Lower lobe of right lung (tissue), 2 donors: ENCODE measurements around the gene STK32C. TPM values are rescaled to one million over a fixed set of nuclear protein-coding genes. Genes with fewer than 3 reads are reported as not detected.

Experiments used
- ATAC-seq, 2 donors: fragments of 200-7000 bp; cut with Tn5 transposase; one replicate each; pipeline ENCODE4 v1.9.1; 2020 to 2022; ENCODE audit warnings: mild to moderate bottlenecking in 2 of 2, moderate library complexity in 2 of 2
- DNase-seq: peaks from one replicate; pipeline ENCODE4 v3.0.0-alpha.2; 2020
- H3K27ac ChIP-seq: fragments of 200-600 bp; one replicate; pipeline ENCODE4 v1.8.0; 2022
- H3K27me3 ChIP-seq: fragments of 200-600 bp; one replicate; pipeline ENCODE4 v1.8.0; 2022; ENCODE audit warnings: low read depth
- H3K36me3 ChIP-seq: fragments of 200-600 bp; one replicate; pipeline ENCODE4 v1.8.0; 2022; ENCODE audit warnings: mild to moderate bottlenecking
- H3K4me1 ChIP-seq: fragments of 200-600 bp; one replicate; pipeline ENCODE4 v1.8.0; 2022
- H3K4me3 ChIP-seq: fragments of 200-600 bp; one replicate; pipeline ENCODE4 v1.8.0; 2022; ENCODE audit warnings: mild to moderate bottlenecking
- H3K9me3 ChIP-seq: fragments of 200-600 bp; one replicate; pipeline ENCODE4 v1.8.0; 2022
- CTCF ChIP-seq: fragments of 200-600 bp; IDR thresholded peaks from one replicate; pipeline ENCODE4 v1.8.0; 2022; ENCODE audit warnings: antibody characterized with exemption, mild to moderate bottlenecking
- intact Hi-C: fragments of 100-400 bp; cut with DNase I; formaldehyde crosslinking; loops from one replicate; pipeline ENCODE4 v1.11.0; 2022
- total RNA-seq: library from RNA; stranded (reverse); fragmentation: NEBNext Ultra II Directional; extraction: Animal tissue kit (Norgen Biotek cat#: 25700); gene quantifications from one replicate; pipeline ENCODE4 v1.2.1, GENCODE V29; 2021
- donor health status: DM: no; HTN: yes; CAD: no; lungs with severe emphysema.

The STK32C gene
- total RNA-seq, 1 donor from 2014 or later: 14.1 TPM

DNA sequence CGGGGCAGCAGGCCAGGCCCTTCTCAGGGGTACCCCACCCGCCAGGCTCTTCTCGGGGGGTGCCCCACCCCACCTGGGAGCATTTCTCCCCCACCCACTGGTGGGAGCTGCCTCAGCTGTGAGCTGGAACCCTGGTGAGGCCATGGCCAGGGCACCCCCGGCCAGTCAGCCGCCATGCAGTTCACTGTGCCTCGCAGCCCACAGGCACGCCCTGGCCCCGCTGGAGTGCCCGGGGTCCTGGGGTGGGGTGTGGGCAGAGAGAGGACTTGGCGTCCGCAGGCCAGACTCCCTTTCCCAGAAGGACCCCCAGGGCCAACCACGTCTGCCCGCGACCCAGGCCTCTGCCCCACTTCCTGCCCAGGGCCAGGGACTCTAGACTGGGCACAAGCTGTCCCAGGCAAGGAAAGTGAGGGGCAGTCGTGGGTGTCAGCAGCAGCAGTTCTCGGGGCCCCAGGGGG is 107.9 kb downstream of the STK32C start:
- DNase-seq (peak; percentile 28), ATAC-seq (no peak)
- H3K9me3 ChIP-seq: no peaks in the 10 kb centered on the region
- intact Hi-C loops: no loop called here
- H3K4me3 ChIP-seq: no peak overlapping the region
- no peak for TF ChIP-seq CTCF
- H3K27ac ChIP-seq: no peak overlapping the region
- H3K4me1 ChIP-seq: no peaks in the 10 kb centered on the region
- H3K27me3 ChIP-seq: peaks cover 9% of the 10 kb centered on the region
- H3K36me3 ChIP-seq: no peaks in the 10 kb centered on the region

DNA sequence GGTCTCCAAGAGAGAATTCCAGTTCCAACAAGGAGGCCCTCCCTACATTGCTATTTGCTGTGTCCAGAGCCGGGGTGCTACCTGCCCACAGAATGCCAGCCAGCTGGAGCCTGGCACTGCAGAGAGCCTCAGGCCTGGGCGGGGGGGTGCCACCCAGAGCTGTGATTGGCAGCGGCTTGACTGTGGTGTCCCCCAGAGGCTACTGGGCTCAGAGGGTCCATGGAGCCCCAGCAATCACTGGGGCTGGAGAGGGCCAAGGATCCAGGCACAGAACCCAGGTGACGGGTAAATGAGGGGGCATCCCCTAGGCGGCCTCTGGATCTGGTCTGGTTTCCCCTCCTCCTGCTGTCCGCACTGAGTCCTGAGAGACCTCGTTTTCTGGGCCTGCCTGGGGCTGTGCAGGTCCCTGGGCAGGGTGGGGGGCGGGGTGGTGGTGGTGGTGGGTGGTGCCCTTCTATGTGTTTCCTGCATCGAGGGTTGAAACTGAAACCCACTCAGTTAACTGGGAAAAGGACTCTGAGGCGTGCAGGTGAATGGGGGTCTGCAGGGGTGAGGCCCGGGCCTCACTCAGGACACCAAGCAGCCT is 108.4 kb downstream of the STK32C start:
- intact Hi-C loops: no loop called here
- DNase-seq: peak; percentile 23
- H3K4me1 ChIP-seq: no peaks in the 10 kb centered on the region
- peaks cover 9% of the 10 kb centered on the region for H3K27me3 ChIP-seq
- TF ChIP-seq CTCF: no peak
- no peaks in the 10 kb centered on the region for H3K36me3 ChIP-seq
- ATAC-seq: no peak
- no peak overlapping the region for H3K27ac ChIP-seq
- H3K9me3 ChIP-seq: no peaks in the 10 kb centered on the region
- no peak overlapping the region for H3K4me3 ChIP-seq

GRCh38 chr10:132198381-132199181 is 109.2 kb downstream of the STK32C start:
- intact Hi-C loops: no loop called here

DNA sequence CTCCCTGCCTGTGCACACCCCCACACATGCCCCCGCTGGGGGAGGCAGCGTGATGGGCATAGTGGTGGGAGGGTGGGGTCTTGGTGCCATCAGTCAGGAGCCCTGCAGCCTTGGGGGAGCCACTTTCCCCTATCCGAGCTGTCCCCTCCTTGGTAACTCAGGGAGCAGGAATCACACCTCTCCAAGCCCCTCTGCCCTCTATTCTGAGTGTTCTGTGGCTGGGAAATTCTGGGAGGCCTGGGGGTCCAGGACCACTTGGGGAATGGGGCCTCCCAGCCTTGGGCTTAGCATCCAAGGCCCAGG is 109.7 kb downstream of the STK32C start:
- TF ChIP-seq CTCF: no peak
- intact Hi-C loops: no loop called here
- no peak for ATAC-seq

More at GRCh38 chr10:132198381-132199181, 109.2 kb downstream of the STK32C start:
- TF ChIP-seq CTCF: no peak
- Histone ChIP-seq H3K4me1 (no peaks in the 10 kb centered on the region), H3K9me3 (no peaks in the 10 kb centered on the region), H3K36me3 (no peaks in the 10 kb centered on the region), H3K4me3 (no peak overlapping the region), H3K27ac (no peak overlapping the region), H3K27me3 (peaks cover 9% of the 10 kb centered on the region)
- ATAC-seq (no peak), DNase-seq (peak; percentile 45)

DNA sequence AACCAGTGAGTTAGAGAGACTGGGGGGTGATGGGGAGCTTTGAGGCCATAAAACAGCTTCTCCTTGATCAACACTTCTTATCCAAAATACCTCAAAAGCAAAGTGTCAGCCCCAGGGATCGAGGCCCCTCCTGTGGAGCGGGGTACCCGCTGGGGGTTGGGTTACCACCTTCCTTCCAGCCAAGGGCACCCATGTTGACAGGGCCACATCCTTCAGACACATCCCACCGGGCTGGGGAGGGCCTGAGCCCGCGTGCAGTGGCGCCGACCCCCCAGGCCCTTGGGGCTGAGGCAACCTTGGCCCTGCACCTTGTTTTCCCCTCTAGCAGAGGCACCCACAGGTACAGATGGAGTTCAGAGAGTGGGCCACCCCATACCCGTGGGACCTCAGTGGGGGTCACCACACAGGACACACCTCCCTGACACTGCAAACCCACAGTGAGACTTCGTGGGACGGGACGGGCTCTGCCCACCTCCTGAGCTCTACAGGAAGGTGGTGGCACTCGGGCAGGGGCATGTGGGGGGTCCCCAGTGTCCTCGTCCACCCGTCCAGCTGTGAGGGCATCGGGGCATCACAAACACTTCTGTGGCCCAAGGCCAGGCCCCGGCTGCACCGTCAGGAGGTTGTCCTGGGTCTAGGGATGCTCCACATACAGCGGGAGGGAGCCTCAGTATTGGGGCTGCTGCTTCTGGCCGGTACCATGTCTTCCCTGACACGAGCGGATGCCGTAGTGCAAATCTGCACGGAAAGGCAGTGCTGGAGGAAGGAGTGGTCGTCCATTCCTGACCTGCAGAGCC is 110.3 kb downstream of the STK32C start:
- DNase-seq: peak; percentile 30

More for the DNA sequence above, 109.7 kb downstream of the STK32C start:
- no peak for DNase-seq
- Histone ChIP-seq H3K4me3 (no peak overlapping the region), H3K27me3 (peaks cover 9% of the 10 kb centered on the region), H3K27ac (no peak overlapping the region), H3K36me3 (no peaks in the 10 kb centered on the region), H3K9me3 (no peaks in the 10 kb centered on the region), H3K4me1 (no peaks in the 10 kb centered on the region)

More for the DNA sequence above, 110.3 kb downstream of the STK32C start:
- H3K27ac ChIP-seq: no peak overlapping the region
- H3K4me3 ChIP-seq: no peak overlapping the region
- intact Hi-C loops: no loop called here
- ATAC-seq: no peak
- no peaks in the 10 kb centered on the region for H3K4me1 ChIP-seq
- peaks cover 9% of the 10 kb centered on the region for H3K27me3 ChIP-seq
- H3K9me3 ChIP-seq: no peaks in the 10 kb centered on the region
- no peaks in the 10 kb centered on the region for H3K36me3 ChIP-seq
- TF ChIP-seq CTCF: no peak
